ENCODE results near the gene KL. TPM values are rescaled to one million over a fixed set of nuclear protein-coding genes. Genes with fewer than 3 reads are reported as not detected.

KL gene
- polyA plus RNA-seq, 1 of the 3 experiments (the other 2 are of a cell fraction): 0.02 TPM

DNA sequence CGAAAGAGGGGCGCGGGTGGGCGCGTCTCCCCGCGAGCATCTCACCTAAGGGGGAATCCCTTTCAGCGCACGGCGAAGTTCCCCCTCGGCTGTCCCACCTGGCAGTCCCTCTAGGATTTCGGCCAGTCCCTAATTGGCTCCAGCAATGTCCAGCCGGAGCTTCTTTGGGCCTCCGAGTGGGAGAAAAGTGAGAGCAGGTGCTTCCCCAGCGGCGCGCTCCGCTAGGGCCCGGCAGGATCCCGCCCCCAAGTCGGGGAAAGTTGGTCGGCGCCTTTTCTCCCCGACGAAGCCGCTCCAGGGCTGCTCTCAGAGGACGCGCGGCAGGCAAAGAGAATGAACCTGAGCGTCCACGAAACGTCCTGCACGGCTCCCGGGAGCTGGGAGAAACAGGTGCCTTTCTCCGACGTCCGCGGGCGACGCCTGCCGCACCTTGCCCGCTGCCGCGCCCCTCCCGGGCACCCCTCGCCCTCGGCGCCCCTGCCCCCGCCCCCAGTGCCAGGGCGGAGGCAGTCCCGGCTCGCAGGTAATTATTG is 366 bp upstream of the KL start (continued):
- TF ChIP-seq RAD21 (IDR thresholded peaks at IDR 0.05; ENCODE audit: low read length) (no peak), FOXM1 (IDR thresholded peaks at IDR 0.05; ENCODE audit: low read depth) (no peak), ELF1 (IDR thresholded peaks at IDR 0.05) (no peak), FOXJ3 (CRISPR knock-in tag; IDR thresholded peaks at IDR 0.05) (no peak)

GRCh38 chr13:33017323-33017929 is 1.2 kb downstream of the KL start:
- Histone ChIP-seq H3K27me3 (ENCODE audit: insufficient read depth) (peaks cover 14% of the 10 kb centered on the region; the same call in 1 of the 2 replicates), H3K27ac (ENCODE audit: low read depth in 2 of 2, low read length in 1 of 2) (no peak overlapping the region), H3K36me3 (replicated peaks in 1 of 2; ENCODE audit: control insufficient read depth in 1 of 2, insufficient read depth in 2 of 2, low read length in 1 of 2) (no peaks in the 10 kb centered on the region), H2AFZ (ENCODE audit: low read depth) (no peak overlapping the region), H3K9ac (no peak overlapping the region), H3F3A (replicated peaks; ENCODE audit: insufficient read depth) (no peaks in the 10 kb centered on the region), H3K9me3 (no peaks in the 10 kb centered on the region), H4K20me1 (ENCODE audit: insufficient read depth) (no peaks in the 10 kb centered on the region), H3K9me2 (no peaks in the 10 kb centered on the region), H3K4me1 (ENCODE audit: control insufficient read depth in 1 of 2, insufficient read depth in 2 of 2, low read depth in 1 of 2, low read length in 1 of 2) (peaks cover 0 to 2% of the 10 kb centered on the region in 2 experiments; a peak in 2 of 4 replicates), H3K4me3 (ENCODE audit: low read depth in 2 of 2, low read length in 1 of 2) (no peak overlapping the region), H3K4me2 (no peak overlapping the region), H3K79me2 (ENCODE audit: insufficient read depth) (no peaks in the 10 kb centered on the region)
- no peak for DNase-seq
- CTCF ChIA-PET: interaction anchor here (1.2 kb wide), 1 partner anchor 378 kb away, joined by 3 read pairs; no protein-coding TSS in a partner anchor
- TF ChIP-seq, protein P1, sequence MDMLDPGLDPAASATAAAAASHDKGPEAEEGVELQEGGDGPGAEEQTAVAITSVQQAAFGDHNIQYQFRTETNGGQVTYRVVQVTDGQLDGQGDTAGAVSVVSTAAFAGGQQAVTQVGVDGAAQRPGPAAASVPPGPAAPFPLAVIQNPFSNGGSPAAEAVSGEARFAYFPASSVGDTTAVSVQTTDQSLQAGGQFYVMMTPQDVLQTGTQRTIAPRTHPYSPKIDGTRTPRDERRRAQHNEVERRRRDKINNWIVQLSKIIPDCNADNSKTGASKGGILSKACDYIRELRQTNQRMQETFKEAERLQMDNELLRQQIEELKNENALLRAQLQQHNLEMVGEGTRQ (IDR thresholded peaks at IDR 0.05; ENCODE audit: borderline replicate concordance, low read depth, low read length): no peak
- TF ChIP-seq POLR2AphosphoS5 (IDR thresholded peaks at IDR 0.05; ENCODE audit: low read depth, low read length): no peak
- no peak for TF ChIP-seq MAX (IDR thresholded peaks at IDR 0.05; ENCODE audit: low read depth)
- no peak for TF ChIP-seq RFX5 (IDR thresholded peaks at IDR 0.05; ENCODE audit: low read length)
- no peak for TF ChIP-seq NRF1 (IDR thresholded peaks at IDR 0.05; ENCODE audit: low read depth, low read length)
- TF ChIP-seq JUND (IDR thresholded peaks at IDR 0.05): no peak
- no peak for TF ChIP-seq SMC3 (IDR thresholded peaks at IDR 0.05; ENCODE audit: low read depth, low read length)
- no peak for TF ChIP-seq TCF12 (IDR thresholded peaks at IDR 0.05)
- no peak for TF ChIP-seq TEAD4 (IDR thresholded peaks at IDR 0.05; ENCODE audit: borderline replicate concordance, insufficient read depth)
- TF ChIP-seq YY1 (IDR thresholded peaks at IDR 0.05; ENCODE audit: low read depth): no peak
- no peak for TF ChIP-seq GATA2 (CRISPR knock-in tag; IDR thresholded peaks at IDR 0.05)
- no peak for TF ChIP-seq FOXM1 (IDR thresholded peaks at IDR 0.05; ENCODE audit: low read depth)
- TF ChIP-seq NFIC (IDR thresholded peaks at IDR 0.05; ENCODE audit: borderline replicate concordance): no peak
- no peak for TF ChIP-seq RAD21 (IDR thresholded peaks at IDR 0.05; ENCODE audit: low read length)
- no peak for TF ChIP-seq RCOR1 (IDR thresholded peaks at IDR 0.05; ENCODE audit: low read length)
- no peak for TF ChIP-seq PBX3 (IDR thresholded peaks at IDR 0.05)
- TF ChIP-seq MEF2A (IDR thresholded peaks at IDR 0.05; ENCODE audit: borderline replicate concordance, low read depth): no peak
- TF ChIP-seq, protein P2, sequence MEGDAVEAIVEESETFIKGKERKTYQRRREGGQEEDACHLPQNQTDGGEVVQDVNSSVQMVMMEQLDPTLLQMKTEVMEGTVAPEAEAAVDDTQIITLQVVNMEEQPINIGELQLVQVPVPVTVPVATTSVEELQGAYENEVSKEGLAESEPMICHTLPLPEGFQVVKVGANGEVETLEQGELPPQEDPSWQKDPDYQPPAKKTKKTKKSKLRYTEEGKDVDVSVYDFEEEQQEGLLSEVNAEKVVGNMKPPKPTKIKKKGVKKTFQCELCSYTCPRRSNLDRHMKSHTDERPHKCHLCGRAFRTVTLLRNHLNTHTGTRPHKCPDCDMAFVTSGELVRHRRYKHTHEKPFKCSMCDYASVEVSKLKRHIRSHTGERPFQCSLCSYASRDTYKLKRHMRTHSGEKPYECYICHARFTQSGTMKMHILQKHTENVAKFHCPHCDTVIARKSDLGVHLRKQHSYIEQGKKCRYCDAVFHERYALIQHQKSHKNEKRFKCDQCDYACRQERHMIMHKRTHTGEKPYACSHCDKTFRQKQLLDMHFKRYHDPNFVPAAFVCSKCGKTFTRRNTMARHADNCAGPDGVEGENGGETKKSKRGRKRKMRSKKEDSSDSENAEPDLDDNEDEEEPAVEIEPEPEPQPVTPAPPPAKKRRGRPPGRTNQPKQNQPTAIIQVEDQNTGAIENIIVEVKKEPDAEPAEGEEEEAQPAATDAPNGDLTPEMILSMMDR (IDR thresholded peaks at IDR 0.05): no peak
- POLR2A ChIA-PET: no interaction called here
- WGBS (ENCODE audit: low lambda C conversion rate): 93% methylated on average over 15 of the region's 15 CpGs

All from SK-N-SH (cell line).